ENCODE measurements around the gene PPT2. TPM values are rescaled to one million over a fixed set of nuclear protein-coding genes. Genes with fewer than 3 reads are reported as not detected.

The PPT2 gene
- total and polyA plus RNA-seq, 2 donors (not counting 1 experiment from before 2014, with no cell fraction given) = 13.7 to 37.3 TPM

DNA sequence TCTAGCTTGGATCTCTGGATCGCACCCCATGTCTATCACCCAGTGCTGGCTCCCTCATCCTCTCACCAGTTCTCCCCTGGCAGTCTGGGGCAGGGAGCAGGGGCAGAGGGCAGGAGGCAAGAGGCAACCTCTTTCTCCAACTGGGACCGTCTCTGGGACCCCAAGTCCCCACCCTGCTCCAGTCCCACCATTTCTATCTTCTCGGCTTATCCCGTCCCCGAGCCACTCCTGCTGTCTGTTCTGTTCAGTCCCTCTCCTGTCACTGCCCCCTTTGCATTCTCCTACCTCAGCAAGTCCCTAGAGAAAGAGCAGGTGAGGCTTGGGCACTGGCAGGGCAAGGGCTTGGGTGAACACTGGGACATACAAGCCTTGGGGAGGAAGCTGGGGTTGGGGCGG is 44.2 kb upstream of the PPT2 start:
- H3K4me2 ChIP-seq (ENCODE audit: extremely low read depth, insufficient read depth, low read length) = no peak overlapping the region

GRCh38 chr6:32110632-32111031 is 43.3 kb upstream of the PPT2 start:
- peaks cover 2% of the 10 kb centered on the region for H3K36me3 ChIP-seq (ENCODE audit: control insufficient read depth, insufficient read depth, low read length)
- no peak for DNase-seq (ENCODE audit: low read depth in 2 of 2)
- no peaks in the 10 kb centered on the region for H4K20me1 ChIP-seq (ENCODE audit: control insufficient read depth, extremely low read depth, insufficient read depth, low read length)
- peaks cover 7% of the 10 kb centered on the region for H3K27me3 ChIP-seq (ENCODE audit: control insufficient read depth, insufficient read depth, low read length)
- no peak overlapping the region for H3K27ac ChIP-seq (ENCODE audit: insufficient read depth, low read length)
- TF ChIP-seq EZH2 (IDR thresholded peaks at IDR 0.05; ENCODE audit: low read length, missing control alignments) (no peak), CTCF (conservative IDR thresholded peaks at IDR 0.05 in 1 of 2, IDR thresholded peaks at IDR 0.05 in 1 of 2; ENCODE audit: low read depth in 1 of 2, low read length in 2 of 2) (no peak)
- H3K4me3 ChIP-seq (replicated peaks in 1 of 4; ENCODE audit: control extremely low read depth in 1 of 4, insufficient read depth in 1 of 4, low read depth in 3 of 4, low read length in 4 of 4) = no peak overlapping the region
- H3K4me2 ChIP-seq (ENCODE audit: extremely low read depth, insufficient read depth, low read length) = no peak overlapping the region
- H2AFZ ChIP-seq (ENCODE audit: low read length) = no peak overlapping the region
- no peaks in the 10 kb centered on the region for H3K9me3 ChIP-seq (ENCODE audit: control insufficient read depth, insufficient read depth, low read depth, low read length)
- no peaks in the 10 kb centered on the region for H3K79me2 ChIP-seq (ENCODE audit: control insufficient read depth, insufficient read depth, low read length)
- H3K9ac ChIP-seq (ENCODE audit: insufficient read depth, low read length) = no peak overlapping the region
- peaks cover 49% of the 10 kb centered on the region for H3K4me1 ChIP-seq (ENCODE audit: control insufficient read depth, extremely low read depth, insufficient read depth, low read length)

More for the DNA sequence above, 44.2 kb upstream of the PPT2 start:
- H3K4me1 ChIP-seq (ENCODE audit: control insufficient read depth, extremely low read depth, insufficient read depth, low read length) = peaks cover 43% of the 10 kb centered on the region
- H3K9ac ChIP-seq (ENCODE audit: insufficient read depth, low read length) = no peak overlapping the region
- peaks cover 2% of the 10 kb centered on the region for H3K36me3 ChIP-seq (ENCODE audit: control insufficient read depth, insufficient read depth, low read length)
- no peak for TF ChIP-seq CTCF (conservative IDR thresholded peaks at IDR 0.05 in 1 of 2, IDR thresholded peaks at IDR 0.05 in 1 of 2; ENCODE audit: low read depth in 1 of 2, low read length in 2 of 2)
- no peak for TF ChIP-seq EZH2 (IDR thresholded peaks at IDR 0.05; ENCODE audit: low read length, missing control alignments)
- H3K27me3 ChIP-seq (ENCODE audit: control insufficient read depth, insufficient read depth, low read length) = peaks cover 7% of the 10 kb centered on the region
- H3K27ac ChIP-seq (ENCODE audit: insufficient read depth, low read length) = no peak overlapping the region
- DNase-seq (ENCODE audit: low read depth in 2 of 2) = no peak
- H3K9me3 ChIP-seq (ENCODE audit: control insufficient read depth, insufficient read depth, low read depth, low read length) = no peaks in the 10 kb centered on the region
- no peak overlapping the region for H2AFZ ChIP-seq (ENCODE audit: low read length)
- H3K79me2 ChIP-seq (ENCODE audit: control insufficient read depth, insufficient read depth, low read length) = no peaks in the 10 kb centered on the region
- no peak overlapping the region for H3K4me3 ChIP-seq (replicated peaks in 1 of 4; ENCODE audit: control extremely low read depth in 1 of 4, insufficient read depth in 1 of 4, low read depth in 3 of 4, low read length in 4 of 4)
- H4K20me1 ChIP-seq (ENCODE audit: control insufficient read depth, extremely low read depth, insufficient read depth, low read length) = no peaks in the 10 kb centered on the region

GRCh38 chr6:32111424-32112066 is 42.4 kb upstream of the PPT2 start:
- Histone ChIP-seq H3K9ac (ENCODE audit: insufficient read depth, low read length) (no peak overlapping the region), H3K9me3 (ENCODE audit: control insufficient read depth, insufficient read depth, low read depth, low read length) (no peaks in the 10 kb centered on the region), H3K27me3 (ENCODE audit: control insufficient read depth, insufficient read depth, low read length) (peaks cover 7% of the 10 kb centered on the region), H3K4me3 (replicated peaks in 1 of 4; ENCODE audit: control extremely low read depth in 1 of 4, insufficient read depth in 1 of 4, low read depth in 3 of 4, low read length in 4 of 4) (no peak overlapping the region), H3K4me2 (ENCODE audit: extremely low read depth, insufficient read depth, low read length) (no peak overlapping the region), H3K79me2 (ENCODE audit: control insufficient read depth, insufficient read depth, low read length) (no peaks in the 10 kb centered on the region), H3K36me3 (ENCODE audit: control insufficient read depth, insufficient read depth, low read length) (peaks cover 6% of the 10 kb centered on the region), H3K27ac (ENCODE audit: insufficient read depth, low read length) (no peak overlapping the region), H2AFZ (ENCODE audit: low read length) (no peak overlapping the region), H4K20me1 (ENCODE audit: control insufficient read depth, extremely low read depth, insufficient read depth, low read length) (no peaks in the 10 kb centered on the region), H3K4me1 (ENCODE audit: control insufficient read depth, extremely low read depth, insufficient read depth, low read length) (peaks cover 51% of the 10 kb centered on the region)
- DNase-seq (ENCODE audit: low read depth in 2 of 2) = no peak
- TF ChIP-seq EZH2 (IDR thresholded peaks at IDR 0.05; ENCODE audit: low read length, missing control alignments) (no peak), CTCF (conservative IDR thresholded peaks at IDR 0.05 in 1 of 2, IDR thresholded peaks at IDR 0.05 in 1 of 2; ENCODE audit: low read depth in 1 of 2, low read length in 2 of 2) (no peak)

Data from fibroblast of lung (primary cell).